Measurements from ENCODE around the gene ZNF672. TPM values are rescaled to one million over a fixed set of nuclear protein-coding genes. Genes with fewer than 3 reads are reported as not detected.
A peak's percentile ranks its signal among the peaks of the same experiment; 100 is the strongest.

The ZNF672 gene
- total RNA-seq, 1 experiment from 2014 or later = 27.6 TPM

GRCh38 chr1:248821101-248821500 lies 16.9 kb upstream of the ZNF672 start:
- intact Hi-C loops (cut with micrococcal nuclease) = no loop called here
- Histone ChIP-seq H4K20me1 (ENCODE audit: insufficient read depth) (no peaks in the 10 kb centered on the region), H3K27me3 (ENCODE audit: insufficient read depth, low read length) (no peaks in the 10 kb centered on the region), H3K36me3 (ENCODE audit: control insufficient read depth in 1 of 2, insufficient read depth in 2 of 2, low read length in 2 of 2) (peaks cover 9 to 12% of the 10 kb centered on the region in 2 experiments), H3K4me3 (replicated peaks in 1 of 2; ENCODE audit: low read depth in 1 of 2, low read length in 2 of 2) (no peak overlapping the region), H3K4me2 (ENCODE audit: low read length) (peak overlapping the region; percentile 13; the same call in 1 of the 2 replicates), H3K27ac (ENCODE audit: low read depth, low read length) (no peak overlapping the region), H3K9me2 (ENCODE audit: insufficient read depth) (no peaks in the 10 kb centered on the region), H3K4me1 (ENCODE audit: control insufficient read depth in 1 of 2, insufficient read depth in 2 of 2, low read length in 2 of 2) (peaks cover 5 to 25% of the 10 kb centered on the region in 2 experiments), H2AFZ (ENCODE audit: low read depth, low read length, poor library complexity, severe bottlenecking) (no peak overlapping the region), H3K79me2 (ENCODE audit: insufficient read depth, low read length) (peaks cover 55% of the 10 kb centered on the region), H3K9me3 (ENCODE audit: control insufficient read depth in 1 of 2, insufficient read depth in 1 of 2, low read depth in 1 of 2, low read length in 2 of 2) (no peaks in the 10 kb centered on the region), H3K9ac (ENCODE audit: low read length) (0 out of 2 replicates have a peak overlapping the region, but pooled peaks have one; percentile 11)
- ChIA-PET RAD21 (ENCODE audit: low non-redundant PET in 1 of 2, low total read pairs in 2 of 2, uncharacterized antibody in 2 of 2, unreplicated experiment in 2 of 2) (no interaction called here), POLR2A (no interaction called here), CTCF (no interaction called here)
- ATAC-seq = no peak
- DNase-seq (ENCODE audit: low read depth, low spot score) = no peak
- BruUV-seq (replicated peaks) = no TSS peak
- TF ChIP-seq ELF1 (IDR thresholded peaks at IDR 0.05; ENCODE audit: borderline replicate concordance, low read depth) (no peak), EZH2 (IDR thresholded peaks at IDR 0.05) (no peak), REST (IDR thresholded peaks at IDR 0.05; ENCODE audit: low read depth) (no peak), RAD21 (IDR thresholded peaks at IDR 0.05; ENCODE audit: low read depth) (no peak), ZFX (IDR thresholded peaks at IDR 0.05) (no peak), JUND (IDR thresholded peaks at IDR 0.05) (no peak), FOSL1 (IDR thresholded peaks at IDR 0.05; ENCODE audit: low read depth) (no peak), POLR2A (IDR thresholded peaks at IDR 0.05; ENCODE audit: borderline replicate concordance, extremely low read depth, insufficient read depth, insufficient read length) (no peak), ZBTB33 (IDR thresholded peaks at IDR 0.05; ENCODE audit: extremely low read depth, insufficient replicate concordance, low read length) (no peak), POLR2AphosphoS5 (IDR thresholded peaks at IDR 0.05; ENCODE audit: low read depth, low read length) (no peak), YY1 (IDR thresholded peaks at IDR 0.05; ENCODE audit: extremely low read depth, insufficient replicate concordance, low read depth, low read length) (no peak), CEBPB (IDR thresholded peaks at IDR 0.05; ENCODE audit: low read depth) (no peak)
- TF ChIP-seq, protein P1, sequence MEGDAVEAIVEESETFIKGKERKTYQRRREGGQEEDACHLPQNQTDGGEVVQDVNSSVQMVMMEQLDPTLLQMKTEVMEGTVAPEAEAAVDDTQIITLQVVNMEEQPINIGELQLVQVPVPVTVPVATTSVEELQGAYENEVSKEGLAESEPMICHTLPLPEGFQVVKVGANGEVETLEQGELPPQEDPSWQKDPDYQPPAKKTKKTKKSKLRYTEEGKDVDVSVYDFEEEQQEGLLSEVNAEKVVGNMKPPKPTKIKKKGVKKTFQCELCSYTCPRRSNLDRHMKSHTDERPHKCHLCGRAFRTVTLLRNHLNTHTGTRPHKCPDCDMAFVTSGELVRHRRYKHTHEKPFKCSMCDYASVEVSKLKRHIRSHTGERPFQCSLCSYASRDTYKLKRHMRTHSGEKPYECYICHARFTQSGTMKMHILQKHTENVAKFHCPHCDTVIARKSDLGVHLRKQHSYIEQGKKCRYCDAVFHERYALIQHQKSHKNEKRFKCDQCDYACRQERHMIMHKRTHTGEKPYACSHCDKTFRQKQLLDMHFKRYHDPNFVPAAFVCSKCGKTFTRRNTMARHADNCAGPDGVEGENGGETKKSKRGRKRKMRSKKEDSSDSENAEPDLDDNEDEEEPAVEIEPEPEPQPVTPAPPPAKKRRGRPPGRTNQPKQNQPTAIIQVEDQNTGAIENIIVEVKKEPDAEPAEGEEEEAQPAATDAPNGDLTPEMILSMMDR (IDR thresholded peaks at IDR 0.05 in 2 of 3, conservative IDR thresholded peaks at IDR 0.05 in 1 of 3; ENCODE audit: borderline replicate concordance in 1 of 3, insufficient read depth in 1 of 3, low read depth in 2 of 3, low read length in 2 of 3) = no peak
- TF ChIP-seq, protein P2, sequence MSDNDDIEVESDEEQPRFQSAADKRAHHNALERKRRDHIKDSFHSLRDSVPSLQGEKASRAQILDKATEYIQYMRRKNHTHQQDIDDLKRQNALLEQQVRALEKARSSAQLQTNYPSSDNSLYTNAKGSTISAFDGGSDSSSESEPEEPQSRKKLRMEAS (IDR thresholded peaks at IDR 0.05) = no peak
